ENCODE data around the gene STX10. TPM values are rescaled to one million over a fixed set of nuclear protein-coding genes. Genes with fewer than 3 reads are reported as not detected.
A peak's percentile ranks its signal among the peaks of the same experiment; 100 is the strongest.

STX10 gene
- total RNA-seq, 6 experiments from 2014 or later: 48.5 to 63.4 (median 54.0) TPM

- Mint-ChIP-seq H3K27ac (no peak overlapping the region), H3K27me3 (ENCODE audit: insufficient read depth) (peaks cover 3% of the 10 kb centered on the region; the same call in 1 of the 2 replicates), H3K4me3 (no peak overlapping the region), H3K9me3 (no peaks in the 10 kb centered on the region), H3K36me3 (ENCODE audit: low read depth) (peaks cover 4% of the 10 kb centered on the region; the same call in 1 of the 2 replicates), H3K4me1 (ENCODE audit: low read depth) (no peaks in the 10 kb centered on the region)
- TF ChIP-seq, protein P1, sequence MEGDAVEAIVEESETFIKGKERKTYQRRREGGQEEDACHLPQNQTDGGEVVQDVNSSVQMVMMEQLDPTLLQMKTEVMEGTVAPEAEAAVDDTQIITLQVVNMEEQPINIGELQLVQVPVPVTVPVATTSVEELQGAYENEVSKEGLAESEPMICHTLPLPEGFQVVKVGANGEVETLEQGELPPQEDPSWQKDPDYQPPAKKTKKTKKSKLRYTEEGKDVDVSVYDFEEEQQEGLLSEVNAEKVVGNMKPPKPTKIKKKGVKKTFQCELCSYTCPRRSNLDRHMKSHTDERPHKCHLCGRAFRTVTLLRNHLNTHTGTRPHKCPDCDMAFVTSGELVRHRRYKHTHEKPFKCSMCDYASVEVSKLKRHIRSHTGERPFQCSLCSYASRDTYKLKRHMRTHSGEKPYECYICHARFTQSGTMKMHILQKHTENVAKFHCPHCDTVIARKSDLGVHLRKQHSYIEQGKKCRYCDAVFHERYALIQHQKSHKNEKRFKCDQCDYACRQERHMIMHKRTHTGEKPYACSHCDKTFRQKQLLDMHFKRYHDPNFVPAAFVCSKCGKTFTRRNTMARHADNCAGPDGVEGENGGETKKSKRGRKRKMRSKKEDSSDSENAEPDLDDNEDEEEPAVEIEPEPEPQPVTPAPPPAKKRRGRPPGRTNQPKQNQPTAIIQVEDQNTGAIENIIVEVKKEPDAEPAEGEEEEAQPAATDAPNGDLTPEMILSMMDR (IDR thresholded peaks at IDR 0.05): no peak
- DNase-seq: no peak
Measured at GRCh38 chr19:13109361-13110098, 40.6 kb downstream of the STX10 start.

GRCh38 chr19:13104848-13105711 lies 45.1 kb downstream of the STX10 start:
- H3K27me3 Mint-ChIP-seq (ENCODE audit: insufficient read depth): peaks cover 4% of the 10 kb centered on the region
- peaks cover 15% of the 10 kb centered on the region for H3K4me1 Mint-ChIP-seq (ENCODE audit: low read depth)
- no peak for DNase-seq
- TF ChIP-seq, protein P1 (IDR thresholded peaks at IDR 0.05): no peak
- no peak overlapping the region for H3K27ac Mint-ChIP-seq
- no peaks in the 10 kb centered on the region for H3K9me3 Mint-ChIP-seq
- no peak overlapping the region for H3K4me3 Mint-ChIP-seq
- peaks cover 6% of the 10 kb centered on the region; the same call in 1 of the 2 replicates for H3K36me3 Mint-ChIP-seq (ENCODE audit: low read depth)

DNA sequence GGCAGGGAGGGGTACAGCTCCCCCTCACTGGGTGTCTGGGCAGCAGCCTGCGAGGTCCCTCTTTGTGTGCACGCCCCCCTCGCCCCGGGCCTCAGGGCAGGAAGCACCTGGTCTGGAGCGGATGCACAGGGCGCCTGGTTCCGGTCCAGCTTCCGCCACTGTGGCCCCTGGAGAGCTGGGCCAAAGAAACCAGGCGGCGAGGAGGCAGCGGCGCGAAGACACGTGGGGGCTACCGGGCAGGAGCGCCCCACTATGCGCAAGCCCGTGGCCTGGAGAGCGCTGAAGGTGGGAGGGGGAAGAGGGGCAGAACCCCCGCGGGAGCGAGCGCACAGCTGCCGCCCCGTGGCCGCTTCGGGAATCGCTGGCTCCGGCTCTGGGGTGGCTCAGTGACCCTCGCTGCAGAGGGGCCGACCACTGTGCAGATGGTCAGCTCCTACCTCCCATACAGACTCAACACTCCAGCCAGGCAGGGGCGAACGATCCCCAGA lies 45.8 kb downstream of the STX10 start:
- peaks cover 7% of the 10 kb centered on the region for H3K27me3 Mint-ChIP-seq (ENCODE audit: insufficient read depth)
- no peak for DNase-seq
- H3K4me3 Mint-ChIP-seq: no peak overlapping the region
- TF ChIP-seq, protein P1 (IDR thresholded peaks at IDR 0.05): peak; percentile 51
- no peaks in the 10 kb centered on the region for H3K9me3 Mint-ChIP-seq
- peaks cover 19% of the 10 kb centered on the region for H3K4me1 Mint-ChIP-seq (ENCODE audit: low read depth)
- H3K27ac Mint-ChIP-seq: no peak overlapping the region
- peaks cover 9% of the 10 kb centered on the region; the same call in 1 of the 2 replicates for H3K36me3 Mint-ChIP-seq (ENCODE audit: low read depth)

DNA sequence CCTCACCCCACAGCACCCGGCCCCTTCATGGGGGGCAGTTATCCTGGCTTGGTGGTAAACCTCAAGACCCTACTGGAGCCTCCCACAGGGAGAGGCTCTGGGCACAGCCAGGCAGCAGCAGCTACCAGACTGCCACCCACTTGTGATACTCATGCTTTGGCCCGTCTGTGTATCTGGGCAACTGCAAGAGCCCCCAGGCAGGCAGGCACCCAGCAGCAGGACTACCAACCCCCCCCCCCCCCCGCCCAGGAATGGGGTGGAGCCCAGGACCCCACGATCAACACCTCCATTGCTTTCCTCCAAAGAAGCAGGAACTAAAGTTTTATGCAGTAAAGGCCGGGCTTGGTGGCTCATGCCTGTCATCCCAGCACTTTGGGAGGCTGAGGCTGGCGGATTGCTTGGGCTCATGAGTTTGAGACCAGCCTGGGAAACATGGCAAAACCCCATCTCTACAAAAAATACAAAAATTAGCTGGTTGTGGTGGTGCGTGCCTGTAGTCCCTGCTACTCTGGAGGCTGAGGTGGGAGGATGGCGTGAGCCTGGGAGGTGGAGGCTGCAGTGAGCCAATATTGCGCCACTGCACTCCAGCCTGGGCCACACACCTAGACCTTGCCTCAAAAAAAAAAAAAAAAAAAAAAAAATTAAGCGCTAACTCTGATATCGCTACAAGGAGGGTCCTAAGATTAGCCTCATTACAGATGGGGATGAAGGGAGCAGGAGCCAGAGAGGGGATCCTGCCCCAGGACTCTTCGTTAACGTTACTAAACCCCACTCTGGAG lies 46.4 kb downstream of the STX10 start:
- Mint-ChIP-seq H3K36me3 (ENCODE audit: low read depth) (peaks cover 13% of the 10 kb centered on the region; the same call in 1 of the 2 replicates), H3K27ac (no peak overlapping the region), H3K4me3 (no peak overlapping the region), H3K9me3 (no peaks in the 10 kb centered on the region), H3K4me1 (ENCODE audit: low read depth) (peaks cover 25% of the 10 kb centered on the region), H3K27me3 (ENCODE audit: insufficient read depth) (peaks cover 10% of the 10 kb centered on the region)
- no peak for DNase-seq
- TF ChIP-seq, protein P1 (IDR thresholded peaks at IDR 0.05): no peak

Data from HFFc6 (cell line).